OCI-LY1 (cell line): Measurements from ENCODE around the gene MGAT4B.

Experiments used
- CTCF ChIP-seq: fragments of 200-600 bp; sonication (generic), shearing (Covaris generic); IDR thresholded peaks from 2 replicates; pipeline ENCODE4 v1.5.1; 2017; ENCODE audit warnings: mild to moderate bottlenecking, antibody characterized with exemption, low read length, moderate library complexity, mixed read lengths
- EZH2 ChIP-seq: fragments of 200-600 bp; sonication (generic), shearing (Covaris generic); IDR thresholded peaks from 2 replicates; pipeline ENCODE4 v1.8.0; 2017; ENCODE audit warnings: borderline replicate concordance, mixed run types, mild to moderate bottlenecking, antibody characterized with exemption, low read length, moderate library complexity, mixed read lengths

GRCh38 chr5:179822444-179822990 is 15.9 kb upstream of the MGAT4B start:
- no peak for TF ChIP-seq CTCF
- no peak for TF ChIP-seq EZH2
